ENCODE data around the gene CNTNAP4.

DNA sequence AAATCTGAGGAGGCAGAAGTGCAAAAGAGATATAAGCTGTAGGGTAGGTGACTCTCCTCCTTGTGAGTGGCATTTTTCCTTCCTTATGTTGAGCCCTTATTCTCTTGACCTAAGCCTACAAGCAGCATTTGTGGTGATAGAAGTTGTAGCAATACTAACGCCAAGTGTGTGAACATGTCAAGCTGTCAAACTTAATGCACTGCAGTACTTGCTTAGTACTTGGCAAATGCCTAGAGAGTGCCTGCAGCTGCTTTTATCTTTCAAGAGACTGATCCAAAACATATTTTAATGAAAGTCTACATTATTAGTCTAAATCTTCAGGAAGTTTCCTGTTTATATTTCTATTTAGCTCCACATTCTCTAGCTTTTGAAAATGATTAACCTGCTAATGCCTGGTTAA is 83.2 kb downstream of the CNTNAP4 start:
- TF ChIP-seq, protein P1, sequence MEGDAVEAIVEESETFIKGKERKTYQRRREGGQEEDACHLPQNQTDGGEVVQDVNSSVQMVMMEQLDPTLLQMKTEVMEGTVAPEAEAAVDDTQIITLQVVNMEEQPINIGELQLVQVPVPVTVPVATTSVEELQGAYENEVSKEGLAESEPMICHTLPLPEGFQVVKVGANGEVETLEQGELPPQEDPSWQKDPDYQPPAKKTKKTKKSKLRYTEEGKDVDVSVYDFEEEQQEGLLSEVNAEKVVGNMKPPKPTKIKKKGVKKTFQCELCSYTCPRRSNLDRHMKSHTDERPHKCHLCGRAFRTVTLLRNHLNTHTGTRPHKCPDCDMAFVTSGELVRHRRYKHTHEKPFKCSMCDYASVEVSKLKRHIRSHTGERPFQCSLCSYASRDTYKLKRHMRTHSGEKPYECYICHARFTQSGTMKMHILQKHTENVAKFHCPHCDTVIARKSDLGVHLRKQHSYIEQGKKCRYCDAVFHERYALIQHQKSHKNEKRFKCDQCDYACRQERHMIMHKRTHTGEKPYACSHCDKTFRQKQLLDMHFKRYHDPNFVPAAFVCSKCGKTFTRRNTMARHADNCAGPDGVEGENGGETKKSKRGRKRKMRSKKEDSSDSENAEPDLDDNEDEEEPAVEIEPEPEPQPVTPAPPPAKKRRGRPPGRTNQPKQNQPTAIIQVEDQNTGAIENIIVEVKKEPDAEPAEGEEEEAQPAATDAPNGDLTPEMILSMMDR (IDR thresholded peaks at IDR 0.05 in 2 of 3, conservative IDR thresholded peaks at IDR 0.05 in 1 of 3; ENCODE audit: borderline replicate concordance in 1 of 3, insufficient read depth in 1 of 3, low read depth in 2 of 3, low read length in 2 of 3) = no peak
- TF ChIP-seq CEBPB (IDR thresholded peaks at IDR 0.05; ENCODE audit: low read depth) (no peak), RAD21 (IDR thresholded peaks at IDR 0.05; ENCODE audit: low read depth) (no peak)
- TF ChIP-seq, protein P2, sequence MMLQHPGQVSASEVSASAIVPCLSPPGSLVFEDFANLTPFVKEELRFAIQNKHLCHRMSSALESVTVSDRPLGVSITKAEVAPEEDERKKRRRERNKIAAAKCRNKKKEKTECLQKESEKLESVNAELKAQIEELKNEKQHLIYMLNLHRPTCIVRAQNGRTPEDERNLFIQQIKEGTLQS (IDR thresholded peaks at IDR 0.05) = no peak

Measured in HCT116 (cell line).